ENCODE results near the gene CHN1. TPM values are rescaled to one million over a fixed set of nuclear protein-coding genes. Genes with fewer than 3 reads are reported as not detected.

Gene CHN1
- polyA plus RNA-seq, 1 of the 3 experiments (the other 2 are of a cell fraction), result 31.6 TPM

DNA sequence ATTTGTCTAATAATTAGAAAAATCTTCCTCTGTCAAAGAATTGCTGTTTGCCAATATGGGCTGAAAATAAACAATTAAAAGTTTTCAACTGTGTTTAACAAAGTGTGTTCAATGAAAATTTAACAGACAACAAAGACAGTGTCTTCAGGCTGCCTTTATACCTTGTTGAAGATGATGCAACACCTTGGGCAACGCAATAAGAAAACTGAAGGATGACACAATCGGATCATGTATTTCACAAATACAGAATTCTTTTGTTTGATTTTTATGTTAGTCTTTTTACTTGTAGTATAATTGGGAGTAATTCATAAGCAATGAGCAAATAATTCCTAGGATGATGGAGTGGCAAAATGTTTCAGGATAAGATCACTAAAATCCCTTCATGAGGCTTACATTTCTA, 27.8 kb downstream of the CHN1 start:
- ChIA-PET CTCF (no interaction called here), POLR2A (no interaction called here)
- Histone ChIP-seq H3K9ac (no peak overlapping the region), H3K9me3 (no peaks in the 10 kb centered on the region), H3K4me1 (ENCODE audit: control insufficient read depth in 1 of 2, insufficient read depth in 2 of 2, low read depth in 1 of 2, low read length in 1 of 2) (peaks cover 4 to 5% of the 10 kb centered on the region in 2 experiments; a peak in 3 of 4 replicates), H3F3A (replicated peaks; ENCODE audit: insufficient read depth) (peaks cover 25% of the 10 kb centered on the region), H3K79me2 (ENCODE audit: insufficient read depth) (peaks cover 29% of the 10 kb centered on the region), H2AFZ (ENCODE audit: low read depth) (no peak overlapping the region), H3K27me3 (ENCODE audit: insufficient read depth) (no peaks in the 10 kb centered on the region), H3K9me2 (no peaks in the 10 kb centered on the region), H3K36me3 (replicated peaks in 1 of 2; ENCODE audit: control insufficient read depth in 1 of 2, insufficient read depth in 2 of 2, low read length in 1 of 2) (no peaks in the 10 kb centered on the region), H4K20me1 (ENCODE audit: insufficient read depth) (no peaks in the 10 kb centered on the region), H3K4me3 (ENCODE audit: low read depth in 2 of 2, low read length in 1 of 2) (no peak overlapping the region), H3K27ac (ENCODE audit: low read depth in 2 of 2, low read length in 1 of 2) (no peak overlapping the region), H3K4me2 (no peak overlapping the region)
- TF ChIP-seq, protein P1, sequence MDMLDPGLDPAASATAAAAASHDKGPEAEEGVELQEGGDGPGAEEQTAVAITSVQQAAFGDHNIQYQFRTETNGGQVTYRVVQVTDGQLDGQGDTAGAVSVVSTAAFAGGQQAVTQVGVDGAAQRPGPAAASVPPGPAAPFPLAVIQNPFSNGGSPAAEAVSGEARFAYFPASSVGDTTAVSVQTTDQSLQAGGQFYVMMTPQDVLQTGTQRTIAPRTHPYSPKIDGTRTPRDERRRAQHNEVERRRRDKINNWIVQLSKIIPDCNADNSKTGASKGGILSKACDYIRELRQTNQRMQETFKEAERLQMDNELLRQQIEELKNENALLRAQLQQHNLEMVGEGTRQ (IDR thresholded peaks at IDR 0.05; ENCODE audit: borderline replicate concordance, low read depth, low read length), result no peak
- TF ChIP-seq EP300 (IDR thresholded peaks at IDR 0.05; ENCODE audit: borderline replicate concordance in 1 of 2, low read depth in 1 of 2, low read length in 1 of 2), result no peak
- no peak for TF ChIP-seq MXI1 (IDR thresholded peaks at IDR 0.05; ENCODE audit: low read depth, low read length)
- TF ChIP-seq MEF2A (IDR thresholded peaks at IDR 0.05; ENCODE audit: borderline replicate concordance, low read depth), result no peak
- no peak for TF ChIP-seq SMC3 (IDR thresholded peaks at IDR 0.05; ENCODE audit: low read depth, low read length)
- TF ChIP-seq TAF1 (IDR thresholded peaks at IDR 0.05; ENCODE audit: borderline replicate concordance, low read depth, low read length), result no peak
- TF ChIP-seq FOXM1 (IDR thresholded peaks at IDR 0.05; ENCODE audit: low read depth), result no peak
- no peak for TF ChIP-seq CHD2 (IDR thresholded peaks at IDR 0.05; ENCODE audit: low read length, partially characterized antibody)
- no peak for TF ChIP-seq FOXJ3 (CRISPR knock-in tag; IDR thresholded peaks at IDR 0.05)
- no peak for TF ChIP-seq FOSL2 (IDR thresholded peaks at IDR 0.05; ENCODE audit: borderline replicate concordance, low read depth)
- no peak for DNase-seq
- WGBS (ENCODE audit: low lambda C conversion rate), result 90% methylated on average over 2 of the region's 2 CpGs

DNA sequence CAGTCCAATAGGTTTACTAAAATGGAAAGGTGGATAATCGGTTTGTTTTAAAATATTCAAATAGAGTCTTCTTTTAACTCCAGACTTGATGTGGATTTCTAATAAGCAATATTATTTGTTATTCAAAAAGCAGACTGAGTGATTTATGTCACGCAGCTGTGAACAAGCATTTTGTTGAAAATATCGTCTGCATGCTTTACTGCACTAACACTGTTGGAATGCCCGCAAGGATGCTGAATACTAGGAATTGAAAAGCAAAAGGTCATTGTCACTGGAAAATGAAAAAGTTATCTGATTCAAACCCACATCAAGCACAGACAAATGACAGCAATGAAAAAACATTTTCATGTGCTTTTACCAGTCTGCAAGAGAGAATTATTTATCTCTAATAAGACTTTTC, 31.1 kb downstream of the CHN1 start:
- Histone ChIP-seq H3K36me3 (replicated peaks in 1 of 2; ENCODE audit: control insufficient read depth in 1 of 2, insufficient read depth in 2 of 2, low read length in 1 of 2) (no peaks in the 10 kb centered on the region), H2AFZ (ENCODE audit: low read depth) (no peak overlapping the region), H3K4me1 (ENCODE audit: control insufficient read depth in 1 of 2, insufficient read depth in 2 of 2, low read depth in 1 of 2, low read length in 1 of 2) (peaks cover 4 to 14% of the 10 kb centered on the region in 2 experiments; a peak in 3 of 4 replicates), H3F3A (replicated peaks; ENCODE audit: insufficient read depth) (peaks cover 31% of the 10 kb centered on the region), H3K4me2 (no peak overlapping the region), H3K9me2 (no peaks in the 10 kb centered on the region), H3K4me3 (ENCODE audit: low read depth in 2 of 2, low read length in 1 of 2) (no peak overlapping the region), H3K27me3 (ENCODE audit: insufficient read depth) (no peaks in the 10 kb centered on the region), H3K27ac (ENCODE audit: low read depth in 2 of 2, low read length in 1 of 2) (no peak overlapping the region; a peak in 1 of 4 replicates), H3K79me2 (ENCODE audit: insufficient read depth) (peaks cover 24% of the 10 kb centered on the region; the same call in 1 of the 2 replicates), H3K9me3 (no peaks in the 10 kb centered on the region), H3K9ac (no peak overlapping the region), H4K20me1 (ENCODE audit: insufficient read depth) (no peaks in the 10 kb centered on the region)
- DNase-seq, result no peak
- WGBS (ENCODE audit: low lambda C conversion rate), result 90% methylated on average over 4 of the region's 4 CpGs
- TF ChIP-seq FOXJ3 (CRISPR knock-in tag; IDR thresholded peaks at IDR 0.05) (no peak), JUND (IDR thresholded peaks at IDR 0.05) (no peak), CHD2 (IDR thresholded peaks at IDR 0.05; ENCODE audit: low read length, partially characterized antibody) (no peak), TCF12 (IDR thresholded peaks at IDR 0.05) (no peak), MEF2A (IDR thresholded peaks at IDR 0.05; ENCODE audit: borderline replicate concordance, low read depth) (no peak), EZH2phosphoT487 (IDR thresholded peaks at IDR 0.05; ENCODE audit: borderline replicate concordance, low read depth) (no peak), ELF1 (IDR thresholded peaks at IDR 0.05) (no peak), NRF1 (IDR thresholded peaks at IDR 0.05; ENCODE audit: low read depth, low read length) (no peak)
- TF ChIP-seq, protein P2, sequence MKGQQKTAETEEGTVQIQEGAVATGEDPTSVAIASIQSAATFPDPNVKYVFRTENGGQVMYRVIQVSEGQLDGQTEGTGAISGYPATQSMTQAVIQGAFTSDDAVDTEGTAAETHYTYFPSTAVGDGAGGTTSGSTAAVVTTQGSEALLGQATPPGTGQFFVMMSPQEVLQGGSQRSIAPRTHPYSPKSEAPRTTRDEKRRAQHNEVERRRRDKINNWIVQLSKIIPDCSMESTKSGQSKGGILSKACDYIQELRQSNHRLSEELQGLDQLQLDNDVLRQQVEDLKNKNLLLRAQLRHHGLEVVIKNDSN (IDR thresholded peaks at IDR 0.05; ENCODE audit: borderline replicate concordance, low read depth), result no peak
- TF ChIP-seq, protein P3, sequence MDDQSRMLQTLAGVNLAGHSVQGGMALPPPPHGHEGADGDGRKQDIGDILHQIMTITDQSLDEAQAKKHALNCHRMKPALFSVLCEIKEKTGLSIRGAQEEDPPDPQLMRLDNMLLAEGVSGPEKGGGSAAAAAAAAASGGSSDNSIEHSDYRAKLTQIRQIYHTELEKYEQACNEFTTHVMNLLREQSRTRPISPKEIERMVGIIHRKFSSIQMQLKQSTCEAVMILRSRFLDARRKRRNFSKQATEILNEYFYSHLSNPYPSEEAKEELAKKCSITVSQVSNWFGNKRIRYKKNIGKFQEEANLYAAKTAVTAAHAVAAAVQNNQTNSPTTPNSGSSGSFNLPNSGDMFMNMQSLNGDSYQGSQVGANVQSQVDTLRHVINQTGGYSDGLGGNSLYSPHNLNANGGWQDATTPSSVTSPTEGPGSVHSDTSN (IDR thresholded peaks at IDR 0.05), result no peak
- TF ChIP-seq, protein P4, sequence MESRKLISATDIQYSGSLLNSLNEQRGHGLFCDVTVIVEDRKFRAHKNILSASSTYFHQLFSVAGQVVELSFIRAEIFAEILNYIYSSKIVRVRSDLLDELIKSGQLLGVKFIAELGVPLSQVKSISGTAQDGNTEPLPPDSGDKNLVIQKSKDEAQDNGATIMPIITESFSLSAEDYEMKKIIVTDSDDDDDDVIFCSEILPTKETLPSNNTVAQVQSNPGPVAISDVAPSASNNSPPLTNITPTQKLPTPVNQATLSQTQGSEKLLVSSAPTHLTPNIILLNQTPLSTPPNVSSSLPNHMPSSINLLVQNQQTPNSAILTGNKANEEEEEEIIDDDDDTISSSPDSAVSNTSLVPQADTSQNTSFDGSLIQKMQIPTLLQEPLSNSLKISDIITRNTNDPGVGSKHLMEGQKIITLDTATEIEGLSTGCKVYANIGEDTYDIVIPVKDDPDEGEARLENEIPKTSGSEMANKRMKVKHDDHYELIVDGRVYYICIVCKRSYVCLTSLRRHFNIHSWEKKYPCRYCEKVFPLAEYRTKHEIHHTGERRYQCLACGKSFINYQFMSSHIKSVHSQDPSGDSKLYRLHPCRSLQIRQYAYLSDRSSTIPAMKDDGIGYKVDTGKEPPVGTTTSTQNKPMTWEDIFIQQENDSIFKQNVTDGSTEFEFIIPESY (IDR thresholded peaks at IDR 0.05; ENCODE audit: borderline replicate concordance, low read depth), result no peak
- TF ChIP-seq, protein P5, sequence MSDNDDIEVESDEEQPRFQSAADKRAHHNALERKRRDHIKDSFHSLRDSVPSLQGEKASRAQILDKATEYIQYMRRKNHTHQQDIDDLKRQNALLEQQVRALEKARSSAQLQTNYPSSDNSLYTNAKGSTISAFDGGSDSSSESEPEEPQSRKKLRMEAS (IDR thresholded peaks at IDR 0.05; ENCODE audit: low read depth), result no peak
- TF ChIP-seq, protein P6, sequence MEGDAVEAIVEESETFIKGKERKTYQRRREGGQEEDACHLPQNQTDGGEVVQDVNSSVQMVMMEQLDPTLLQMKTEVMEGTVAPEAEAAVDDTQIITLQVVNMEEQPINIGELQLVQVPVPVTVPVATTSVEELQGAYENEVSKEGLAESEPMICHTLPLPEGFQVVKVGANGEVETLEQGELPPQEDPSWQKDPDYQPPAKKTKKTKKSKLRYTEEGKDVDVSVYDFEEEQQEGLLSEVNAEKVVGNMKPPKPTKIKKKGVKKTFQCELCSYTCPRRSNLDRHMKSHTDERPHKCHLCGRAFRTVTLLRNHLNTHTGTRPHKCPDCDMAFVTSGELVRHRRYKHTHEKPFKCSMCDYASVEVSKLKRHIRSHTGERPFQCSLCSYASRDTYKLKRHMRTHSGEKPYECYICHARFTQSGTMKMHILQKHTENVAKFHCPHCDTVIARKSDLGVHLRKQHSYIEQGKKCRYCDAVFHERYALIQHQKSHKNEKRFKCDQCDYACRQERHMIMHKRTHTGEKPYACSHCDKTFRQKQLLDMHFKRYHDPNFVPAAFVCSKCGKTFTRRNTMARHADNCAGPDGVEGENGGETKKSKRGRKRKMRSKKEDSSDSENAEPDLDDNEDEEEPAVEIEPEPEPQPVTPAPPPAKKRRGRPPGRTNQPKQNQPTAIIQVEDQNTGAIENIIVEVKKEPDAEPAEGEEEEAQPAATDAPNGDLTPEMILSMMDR (IDR thresholded peaks at IDR 0.05), result no peak
- CTCF ChIA-PET, result interaction anchor here (0.6 to 6.3 kb wide), 3 partner anchors 11 to 225 kb away, joined by 3 to 29 read pairs (median 18); no protein-coding TSS in a partner anchor
- POLR2A ChIA-PET, result no interaction called here
